HEK293T (cell line): Measurements from ENCODE around the gene SP1.
A peak's percentile ranks its signal among the peaks of the same experiment; 100 is the strongest.

Experiments used
- CTCF ChIA-PET: fragments of 350-600 bp; formaldehyde crosslinking; extraction: SDS; loops from one replicate; lab custom pipeline; 2021; ENCODE audit warnings: antibody characterized with exemption, inconsistent platforms; lab: Yijun Ruan, JAX
- POLR2A ChIA-PET: fragments of 350-600 bp; formaldehyde crosslinking; extraction: SDS; loops from one replicate; lab custom pipeline; 2020; ENCODE audit warnings: antibody characterized with exemption, inconsistent platforms; lab: Yijun Ruan, JAX
- DNase-seq: peaks from one replicate; pipeline ENCODE4 v3.0.0; 2012; ENCODE audit warnings: mixed read lengths; ENCODE audit errors: extremely low spot score
- ARNT ChIP-seq: fragments of 450-650 bp; IDR thresholded peaks from 2 replicates; pipeline ENCODE4 v1.6.1; 2017; ENCODE audit warnings: mild to moderate bottlenecking
- BHLHE40 ChIP-seq: fragments of 450-650 bp; IDR thresholded peaks from 2 replicates; pipeline ENCODE4 v1.6.1; 2016; ENCODE audit warnings: mild to moderate bottlenecking, moderate library complexity, borderline replicate concordance
- CTBP1 ChIP-seq: fragments of 450-650 bp; IDR thresholded peaks from 2 replicates; pipeline ENCODE4 v1.6.1; 2016; ENCODE audit warnings: borderline replicate concordance
- ELF4 ChIP-seq: fragments of 450-650 bp; IDR thresholded peaks from 2 replicates; pipeline ENCODE4 v1.6.1; 2017; ENCODE audit warnings: antibody characterized with exemption
- FOXA1 ChIP-seq: fragments of 450-650 bp; IDR thresholded peaks from 2 replicates; pipeline ENCODE4 v1.6.1; 2016; ENCODE audit warnings: mild to moderate bottlenecking
- FOXK2 ChIP-seq: fragments of 450-650 bp; IDR thresholded peaks from 2 replicates; pipeline ENCODE4 v1.6.1; 2016; ENCODE audit warnings: mild to moderate bottlenecking
- FOXM1 ChIP-seq: fragments of 450-650 bp; IDR thresholded peaks from 2 replicates; pipeline ENCODE4 v1.6.1; 2017; ENCODE audit warnings: mild to moderate bottlenecking, borderline replicate concordance
- HDGF ChIP-seq: fragments of 450-650 bp; IDR thresholded peaks from 2 replicates; pipeline ENCODE4 v1.6.1; 2017; ENCODE audit warnings: antibody characterized with exemption, borderline replicate concordance
- L3MBTL2 ChIP-seq: fragments of 450-650 bp; conservative IDR thresholded peaks from 2 replicates; pipeline ENCODE4 v1.6.1; 2016; ENCODE audit warnings: mild to moderate bottlenecking
- LEF1 ChIP-seq: fragments of 450-650 bp; IDR thresholded peaks from 2 replicates; pipeline ENCODE4 v1.6.1; 2017; ENCODE audit warnings: mild to moderate bottlenecking, borderline replicate concordance
- NFRKB ChIP-seq: fragments of 450-650 bp; IDR thresholded peaks from 2 replicates; pipeline ENCODE4 v1.6.1; 2016; ENCODE audit warnings: mild to moderate bottlenecking, moderate library complexity
- PKNOX1 ChIP-seq: fragments of 450-650 bp; IDR thresholded peaks from 2 replicates; pipeline ENCODE4 v1.6.1; 2016
- SP1 ChIP-seq: fragments of 450-650 bp; IDR thresholded peaks from 2 replicates; pipeline ENCODE4 v1.6.1; 2017
- SUZ12 ChIP-seq: fragments of 450-650 bp; IDR thresholded peaks from 2 replicates; pipeline ENCODE4 v1.6.1; 2016; ENCODE audit warnings: mild to moderate bottlenecking
- TARDBP ChIP-seq: fragments of 450-650 bp; IDR thresholded peaks from 2 replicates; pipeline ENCODE4 v1.6.1; 2016

SP1 gene

GRCh38 chr12:53336181-53336681 is 43.7 kb upstream of the SP1 start, which contains the start of gene SP7:
SP7 (minus strand) TSS chr12:53336354; CDS start chr12:53335646, 708 bp downstream.
- TF ChIP-seq BHLHE40 (no peak), FOXA1 (no peak)
- DNase-seq, result no peak
- ChIA-PET POLR2A (interaction anchor here (0.7 to 2.3 kb wide), 4 partner anchors 8 to 168 kb away, joined by 3 to 10 read pairs (median 3); no protein-coding TSS in a partner anchor), CTCF (interaction anchor here (0.7 to 1.3 kb wide), 2 partner anchors 15 to 85 kb away, joined by 4 read pairs; partner anchors contain the start of gene AAAS)

- POLR2A ChIA-PET, result interaction anchor here (1.5 kb wide), 1 partner anchor 16 kb away, joined by 3 read pairs; no protein-coding TSS in a partner anchor
These were observed 42.0 kb upstream of the SP1 start for GRCh38 chr12:53338017-53338416.

GRCh38 chr12:53338916-53339315 is 41.1 kb upstream of the SP1 start:
- TF ChIP-seq BHLHE40 (no peak), CTBP1 (no peak), ARNT (no peak), FOXK2 (no peak), TARDBP (no peak), FOXM1 (no peak)
- DNase-seq, result no peak
- POLR2A ChIA-PET, result interaction anchor here (1.5 kb wide), 1 partner anchor 17 kb away, joined by 3 read pairs; no protein-coding TSS in a partner anchor
- CTCF ChIA-PET, result no interaction called here

More at GRCh38 chr12:53338017-53338416, 42.0 kb upstream of the SP1 start:
- no peak for DNase-seq
- TF ChIP-seq CTBP1, result no peak
- no peak for TF ChIP-seq FOXA1
- no peak for TF ChIP-seq ELF4
- no peak for TF ChIP-seq SUZ12
- no peak for TF ChIP-seq PKNOX1
- TF ChIP-seq SP1, result no peak
- CTCF ChIA-PET, result no interaction called here

GRCh38 chr12:53340398-53340797 is 39.6 kb upstream of the SP1 start:
- POLR2A ChIA-PET, result interaction anchor here (1.0 to 1.4 kb wide), 3 partner anchors 14 to 81 kb away, joined by 3 to 6 read pairs (median 5); no protein-coding TSS in a partner anchor
- DNase-seq, result no peak
- TF ChIP-seq FOXA1 (no peak), BHLHE40 (no peak), LEF1 (no peak), NFRKB (no peak)
- CTCF ChIA-PET, result no interaction called here

- ChIA-PET CTCF (interaction anchor here (2.5 to 2.8 kb wide), 2 partner anchors 17 to 21 kb away, joined by 32 to 48 read pairs; partner anchors contain the start of gene AAAS), POLR2A (interaction anchor here (2.5 to 2.8 kb wide), 2 partner anchors 15 to 158 kb away, joined by 20 to 36 read pairs; partner anchors contain the start of gene TARBP2)
- DNase-seq, result no peak
- TF ChIP-seq SUZ12 (no peak), FOXK2 (no peak), FOXM1 (no peak), SP1 (no peak)
These were observed 36.5 kb upstream of the SP1 start for GRCh38 chr12:53343449-53343848.

GRCh38 chr12:53343969-53344368 is 36.0 kb upstream of the SP1 start:
- no peak for DNase-seq
- no peak for TF ChIP-seq HDGF
- TF ChIP-seq L3MBTL2, result no peak
- TF ChIP-seq NFRKB, result no peak
- no peak for TF ChIP-seq BHLHE40
- TF ChIP-seq CTBP1, result no peak
- no peak for TF ChIP-seq ELF4
- no peak for TF ChIP-seq FOXK2
- no peak for TF ChIP-seq SUZ12
- no peak for TF ChIP-seq SP1
- POLR2A ChIA-PET, result interaction anchor here (2.2 to 3.2 kb wide), 5 partner anchors 15 to 157 kb away, joined by 19 to 58 read pairs (median 22); partner anchors contain the start of genes AAAS, SP1 and TARBP2
- CTCF ChIA-PET, result interaction anchor here (0.9 to 2.8 kb wide), 4 partner anchors 17 to 131 kb away, joined by 4 to 48 read pairs (median 27); partner anchors contain the start of gene AAAS

GRCh38 chr12:53344487-53344823 is 35.5 kb upstream of the SP1 start:
- POLR2A ChIA-PET, result interaction anchor here (0.8 to 3.2 kb wide), 13 partner anchors 9 to 157 kb away, joined by 3 to 58 read pairs (median 9); partner anchors contain the start of genes AAAS, PRR13, SP1 and SP7
- no peak for DNase-seq
- CTCF ChIA-PET, result interaction anchor here (0.7 to 2.8 kb wide), 11 partner anchors 12 to 168 kb away, joined by 3 to 48 read pairs (median 4); partner anchors contain the start of gene AAAS
- TF ChIP-seq TARDBP (no peak), BHLHE40 (no peak), ARNT (no peak), SP1 (no peak)

GRCh38 chr12:53344824-53345485 is 35.0 kb upstream of the SP1 start:
- peak; percentile 60 for DNase-seq
- no peak for TF ChIP-seq ARNT
- TF ChIP-seq FOXM1, result no peak
- no peak for TF ChIP-seq PKNOX1
- TF ChIP-seq CTBP1, result no peak
- TF ChIP-seq SP1, result no peak
- TF ChIP-seq L3MBTL2, result no peak
- CTCF ChIA-PET, result interaction anchor here (0.5 to 2.8 kb wide), 15 partner anchors 11 to 167 kb away, joined by 3 to 48 read pairs (median 4); partner anchors contain the start of gene AAAS
- POLR2A ChIA-PET, result interaction anchor here (0.8 to 3.2 kb wide), 15 partner anchors 9 to 281 kb away, joined by 3 to 58 read pairs (median 4); partner anchors contain the start of genes AAAS, ATF7, PFDN5 and PRR13
